ENCODE data around the gene TEX11.
"Not testable (repeated sequence)": the region's sequence is repeated elsewhere in the genome, so short reads cannot be mapped to it uniquely, and the experiment has no call there.

The TEX11 gene

GRCh38 chrX:70908541-70908940 is at the start of gene TEX11:
TEX11 (minus strand) TSS chrX:70908711; CDS start chrX:70907789, 922 bp downstream.
- no peak for DNase-seq (ENCODE audit: low spot score)

GRCh38 chrX:70954871-70955270 is 46.4 kb upstream of the TEX11 start:
- DNase-seq (ENCODE audit: low spot score), result no peak

GRCh38 chrX:70924294-70924911 is 15.9 kb upstream of the TEX11 start:
- DNase-seq (ENCODE audit: low spot score), result no peak

- DNase-seq (ENCODE audit: low spot score), result no peak
Observed at GRCh38 chrX:70922774-70923473, 14.4 kb upstream of the TEX11 start.

GRCh38 chrX:70921709-70922352 is 13.3 kb upstream of the TEX11 start:
- no peak for DNase-seq (ENCODE audit: low spot score)

GRCh38 chrX:70916754-70917153 is 8.2 kb upstream of the TEX11 start:
- no peak for DNase-seq (ENCODE audit: low spot score)

GRCh38 chrX:70907900-70908299 is 611 bp downstream of the TEX11 start:
- no peak for DNase-seq (ENCODE audit: low spot score)

GRCh38 chrX:70901465-70901864 is 7.0 kb downstream of the TEX11 start:
- no peak for DNase-seq (ENCODE audit: low spot score)

- DNase-seq (ENCODE audit: low spot score), result not testable (repeated sequence)
Observed at GRCh38 chrX:70890441-70890840, 18.1 kb downstream of the TEX11 start.

GRCh38 chrX:70878902-70879301 is 29.6 kb downstream of the TEX11 start:
- DNase-seq (ENCODE audit: low spot score), result no peak

GRCh38 chrX:70852294-70852693 is 56.2 kb downstream of the TEX11 start:
- DNase-seq (ENCODE audit: low spot score), result no peak

GRCh38 chrX:70844081-70844480 is 64.4 kb downstream of the TEX11 start:
- DNase-seq (ENCODE audit: low spot score), result not testable (repeated sequence)

GRCh38 chrX:70843620-70844019 is 64.9 kb downstream of the TEX11 start:
- DNase-seq (ENCODE audit: low spot score), result not testable (repeated sequence)

- no peak for DNase-seq (ENCODE audit: low spot score)
Observed at GRCh38 chrX:70834589-70834988, 73.9 kb downstream of the TEX11 start.

- no peak for DNase-seq (ENCODE audit: low spot score)
Observed at GRCh38 chrX:70826715-70827114, 81.8 kb downstream of the TEX11 start.

GRCh38 chrX:70825366-70825765 is 83.1 kb downstream of the TEX11 start:
- no peak for DNase-seq (ENCODE audit: low spot score)

- no peak for DNase-seq (ENCODE audit: low spot score)
Observed at GRCh38 chrX:70808942-70809940, 99.3 kb downstream of the TEX11 start.

- DNase-seq (ENCODE audit: low spot score), result no peak
Observed at GRCh38 chrX:70806081-70806480, 102.4 kb downstream of the TEX11 start.

GRCh38 chrX:70796742-70797141 is 111.8 kb downstream of the TEX11 start:
- not testable (repeated sequence) for DNase-seq (ENCODE audit: low spot score)

GRCh38 chrX:70774223-70774622 is 134.3 kb downstream of the TEX11 start:
- DNase-seq (ENCODE audit: low spot score), result no peak

- no peak for DNase-seq (ENCODE audit: low spot score)
Observed at GRCh38 chrX:70769659-70770227, 138.8 kb downstream of the TEX11 start.

GRCh38 chrX:70762285-70762684 is 146.2 kb downstream of the TEX11 start:
- no peak for DNase-seq (ENCODE audit: low spot score)

All from hepatic stellate cell (primary cell).